WTC11 (cell line): ENCODE data around the gene GMIP. TPM values are rescaled to one million over a fixed set of nuclear protein-coding genes. Genes with fewer than 3 reads are reported as not detected.
"Not testable (repeated sequence)": the region's sequence is repeated elsewhere in the genome, so short reads cannot be mapped to it uniquely, and the experiment has no call there.

ENCODE experiments used
- ATAC-seq: fragments of 200-7000 bp; cut with Tn5 transposase; 2 replicates; pipeline ENCODE4 v1.10.0; 2021; ENCODE audit warnings: mild to moderate bottlenecking, moderate library complexity
- CTCF ChIA-PET: fragments of 300-600 bp; sonication (Branson Sonifier 250); formaldehyde crosslinking; loops from one replicate; lab custom pipeline; 2021; ENCODE audit warnings: antibody characterized with exemption; lab: Charles Lee
- POLR2A ChIA-PET: fragments of 350-600 bp; sonication (Branson Sonifier 250); formaldehyde crosslinking; loops from one replicate; lab custom pipeline; 2021; ENCODE audit warnings: antibody characterized with exemption; lab: Charles Lee
- DNase-seq: peaks from one replicate; pipeline ENCODE4 v3.0.0; 2021; ENCODE audit warnings: low spot score
- H3K27ac Mint-ChIP-seq: 2 replicates; pipeline ENCODE4 v1.8.0; 2021; ENCODE audit warnings: mixed read lengths
- H3K27me3 Mint-ChIP-seq: 2 replicates; pipeline ENCODE4 v1.8.0; 2021; ENCODE audit warnings: low read depth, mild to moderate bottlenecking, moderate library complexity, mixed read lengths
- H3K36me3 Mint-ChIP-seq: 2 replicates; pipeline ENCODE4 v1.8.0; 2021; ENCODE audit warnings: mixed read lengths
- H3K4me1 Mint-ChIP-seq: 2 replicates; pipeline ENCODE4 v1.8.0; 2022; ENCODE audit warnings: mixed read lengths
- H3K4me3 Mint-ChIP-seq: 2 replicates; pipeline ENCODE4 v1.8.0; 2021; ENCODE audit warnings: mild to moderate bottlenecking, moderate library complexity, mixed read lengths
- H3K9me3 Mint-ChIP-seq: 2 replicates; pipeline ENCODE4 v1.8.0; 2021; ENCODE audit warnings: mixed read lengths
- ATF1 ChIP-seq: sonication (generic); formaldehyde crosslinking; IDR thresholded peaks from 2 replicates; pipeline ENCODE4 v1.8.1; 2023; ENCODE audit warnings: mild to moderate bottlenecking, moderate library complexity, missing genetic modification reagents
- IRF2 ChIP-seq: sonication (generic); formaldehyde crosslinking; IDR thresholded peaks from 2 replicates; pipeline ENCODE4 v1.8.0; 2022; ENCODE audit warnings: low read depth, missing genetic modification reagents, borderline replicate concordance
- KAT7 ChIP-seq: sonication (generic); formaldehyde crosslinking; IDR thresholded peaks from 2 replicates; pipeline ENCODE4 v1.8.1; 2023; ENCODE audit warnings: missing genetic modification reagents, mild to moderate bottlenecking, borderline replicate concordance
- RELA ChIP-seq: sonication (generic); formaldehyde crosslinking; IDR thresholded peaks from 2 replicates; pipeline ENCODE4 v1.8.1; 2022; ENCODE audit warnings: missing genetic modification reagents, mild to moderate bottlenecking, borderline replicate concordance
- SMAD3 ChIP-seq: sonication (generic); formaldehyde crosslinking; IDR thresholded peaks from 2 replicates; pipeline ENCODE4 v1.8.0; 2022; ENCODE audit warnings: missing genetic modification reagents, mild to moderate bottlenecking, borderline replicate concordance
- STAT6 ChIP-seq: sonication (generic); formaldehyde crosslinking; conservative IDR thresholded peaks from 2 replicates; pipeline ENCODE4 v1.8.1; 2023; ENCODE audit warnings: mild to moderate bottlenecking, low read depth, missing genetic modification reagents, moderate library complexity
- ZBTB43 ChIP-seq: sonication (generic); formaldehyde crosslinking; IDR thresholded peaks from 2 replicates; pipeline ENCODE4 v1.8.1; 2023; ENCODE audit warnings: mild to moderate bottlenecking, missing genetic modification reagents
- ZNF121 ChIP-seq: sonication (generic); formaldehyde crosslinking; IDR thresholded peaks from 2 replicates; pipeline ENCODE4 v1.8.0; 2023; ENCODE audit warnings: missing genetic modification reagents
- ZNF396 ChIP-seq: fragments of 250-450 bp; sonication (Bioruptor Pico); IDR thresholded peaks from 2 replicates; pipeline ENCODE4 v1.8.0; 2021; ENCODE audit warnings: mild to moderate bottlenecking, moderate library complexity, borderline replicate concordance
- total RNA-seq: library from RNA; stranded (reverse); gene quantifications from 3 replicates; pipeline ENCODE4 v1.2.3, GENCODE V29; 2021
- TF ChIP-seq, protein P1 (sequence below): sonication (generic); formaldehyde crosslinking; IDR thresholded peaks from 2 replicates; pipeline ENCODE4 v1.8.0; 2023; ENCODE audit warnings: missing genetic modification reagents
- TF ChIP-seq, protein P2 (sequence below): sonication (generic); formaldehyde crosslinking; IDR thresholded peaks from 2 replicates; pipeline ENCODE4 v1.8.1; 2023; ENCODE audit warnings: mild to moderate bottlenecking, moderate library complexity, missing genetic modification reagents

Gene GMIP
- total RNA-seq, 1 experiment from 2014 or later = 23.0 TPM

- H3K27me3 Mint-ChIP-seq = peaks cover 15% of the 10 kb centered on the region
These were observed 30.0 kb downstream of the GMIP start for GRCh38 chr19:19613506-19613905.

GRCh38 chr19:19610376-19611202 lies 32.9 kb downstream of the GMIP start:
- peaks cover 4% of the 10 kb centered on the region; the same call in 1 of the 2 replicates for H3K4me1 Mint-ChIP-seq
- no peaks in the 10 kb centered on the region for H3K36me3 Mint-ChIP-seq
- POLR2A ChIA-PET = no interaction called here
- H3K9me3 Mint-ChIP-seq = no peaks in the 10 kb centered on the region
- CTCF ChIA-PET = no interaction called here
- H3K27me3 Mint-ChIP-seq = no peaks in the 10 kb centered on the region
- TF ChIP-seq, protein P1, sequence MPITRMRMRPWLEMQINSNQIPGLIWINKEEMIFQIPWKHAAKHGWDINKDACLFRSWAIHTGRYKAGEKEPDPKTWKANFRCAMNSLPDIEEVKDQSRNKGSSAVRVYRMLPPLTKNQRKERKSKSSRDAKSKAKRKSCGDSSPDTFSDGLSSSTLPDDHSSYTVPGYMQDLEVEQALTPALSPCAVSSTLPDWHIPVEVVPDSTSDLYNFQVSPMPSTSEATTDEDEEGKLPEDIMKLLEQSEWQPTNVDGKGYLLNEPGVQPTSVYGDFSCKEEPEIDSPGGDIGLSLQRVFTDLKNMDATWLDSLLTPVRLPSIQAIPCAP (CRISPR knock-in tag) = no peak
- TF ChIP-seq STAT6 (CRISPR knock-in tag) (no peak), ZNF396 (CRISPR knock-in tag) (no peak), SMAD3 (no peak)
- TF ChIP-seq, protein P2, sequence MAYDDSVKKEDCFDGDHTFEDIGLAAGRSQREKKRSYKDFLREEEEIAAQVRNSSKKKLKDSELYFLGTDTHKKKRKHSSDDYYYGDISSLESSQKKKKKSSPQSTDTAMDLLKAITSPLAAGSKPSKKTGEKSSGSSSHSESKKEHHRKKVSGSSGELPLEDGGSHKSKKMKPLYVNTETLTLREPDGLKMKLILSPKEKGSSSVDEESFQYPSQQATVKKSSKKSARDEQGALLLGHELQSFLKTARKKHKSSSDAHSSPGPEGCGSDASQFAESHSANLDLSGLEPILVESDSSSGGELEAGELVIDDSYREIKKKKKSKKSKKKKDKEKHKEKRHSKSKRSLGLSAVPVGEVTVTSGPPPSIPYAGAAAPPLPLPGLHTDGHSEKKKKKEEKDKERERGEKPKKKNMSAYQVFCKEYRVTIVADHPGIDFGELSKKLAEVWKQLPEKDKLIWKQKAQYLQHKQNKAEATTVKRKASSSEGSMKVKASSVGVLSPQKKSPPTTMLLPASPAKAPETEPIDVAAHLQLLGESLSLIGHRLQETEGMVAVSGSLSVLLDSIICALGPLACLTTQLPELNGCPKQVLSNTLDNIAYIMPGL = no peak
- no peak overlapping the region for H3K27ac Mint-ChIP-seq
- H3K4me3 Mint-ChIP-seq = no peak overlapping the region
- no peak for DNase-seq
- no peak for ATAC-seq

More at GRCh38 chr19:19613506-19613905, 30.0 kb downstream of the GMIP start:
- Mint-ChIP-seq H3K36me3 (no peaks in the 10 kb centered on the region), H3K27ac (no peak overlapping the region; the same call in 1 of the 2 replicates), H3K4me3 (no peak overlapping the region), H3K4me1 (peaks cover 6% of the 10 kb centered on the region; the same call in 1 of the 2 replicates), H3K9me3 (no peaks in the 10 kb centered on the region)
- no peak for DNase-seq
- no peak for ATAC-seq
- CTCF ChIA-PET = interaction anchor here (0.6 to 2.9 kb wide), 4 partner anchors 39 to 81 kb away, joined by 3 to 14 read pairs (median 4); no protein-coding TSS in a partner anchor
- no peak for TF ChIP-seq ATF1 (CRISPR knock-in tag)
- no peak for TF ChIP-seq IRF2
- TF ChIP-seq RELA (CRISPR knock-in tag) = no peak
- TF ChIP-seq ZNF121 (CRISPR knock-in tag) = no peak
- TF ChIP-seq ZBTB43 (CRISPR knock-in tag) = no peak
- no peak for TF ChIP-seq KAT7 (CRISPR knock-in tag)
- POLR2A ChIA-PET = interaction anchor here (0.7 kb wide), 1 partner anchor 556 kb away, joined by 3 read pairs; no protein-coding TSS in a partner anchor

GRCh38 chr19:19606686-19607085 lies 36.8 kb downstream of the GMIP start:
- POLR2A ChIA-PET, H3K9me3 Mint-ChIP-seq, H3K4me3 Mint-ChIP-seq, H3K27ac Mint-ChIP-seq, DNase-seq, H3K36me3 Mint-ChIP-seq, H3K27me3 Mint-ChIP-seq, ATAC-seq: not testable (repeated sequence)
- peaks cover 20% of the 10 kb centered on the region for H3K4me1 Mint-ChIP-seq
- CTCF ChIA-PET = interaction anchor here (1.8 kb wide), 2 partner anchors 52 to 54 kb away, joined by 4 to 7 read pairs; no protein-coding TSS in a partner anchor
